ENCODE data around the gene UQCR10.

Gene UQCR10

DNA sequence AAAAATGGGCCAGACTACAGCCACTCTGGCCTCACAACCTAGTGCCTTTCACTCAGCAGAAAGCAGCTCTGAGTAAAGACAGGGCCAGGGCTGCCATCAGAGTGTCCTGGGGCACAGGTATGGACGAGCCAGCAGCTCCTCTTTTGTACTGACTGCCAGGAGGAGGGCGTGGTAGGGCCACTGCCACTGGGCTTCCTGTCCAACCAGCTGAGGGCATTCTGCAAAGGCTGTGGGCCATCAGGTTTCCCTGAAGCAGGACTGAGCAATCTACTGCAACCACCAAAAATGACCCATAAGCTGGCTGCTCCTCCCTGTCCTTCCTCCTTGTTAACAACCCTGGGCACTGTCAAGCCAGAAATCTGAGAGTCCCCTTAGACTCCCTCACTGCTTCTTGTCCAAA is 37.8 kb downstream of the UQCR10 start:
- H3K27me3 ChIP-seq (ENCODE audit: control insufficient read depth, insufficient read depth, low read length) = no peaks in the 10 kb centered on the region
- H3K4me3 ChIP-seq (ENCODE audit: low read depth, low read length) = no peak overlapping the region
- H3K79me2 ChIP-seq = no peaks in the 10 kb centered on the region
- H3K4me1 ChIP-seq = peaks cover 1% of the 10 kb centered on the region
- H3K4me2 ChIP-seq (ENCODE audit: low read length) = no peak overlapping the region
- H3K36me3 ChIP-seq (ENCODE audit: control insufficient read depth, insufficient read depth, low read length) = no peaks in the 10 kb centered on the region
- no peak overlapping the region for H3K27ac ChIP-seq
- TF ChIP-seq, protein P1, sequence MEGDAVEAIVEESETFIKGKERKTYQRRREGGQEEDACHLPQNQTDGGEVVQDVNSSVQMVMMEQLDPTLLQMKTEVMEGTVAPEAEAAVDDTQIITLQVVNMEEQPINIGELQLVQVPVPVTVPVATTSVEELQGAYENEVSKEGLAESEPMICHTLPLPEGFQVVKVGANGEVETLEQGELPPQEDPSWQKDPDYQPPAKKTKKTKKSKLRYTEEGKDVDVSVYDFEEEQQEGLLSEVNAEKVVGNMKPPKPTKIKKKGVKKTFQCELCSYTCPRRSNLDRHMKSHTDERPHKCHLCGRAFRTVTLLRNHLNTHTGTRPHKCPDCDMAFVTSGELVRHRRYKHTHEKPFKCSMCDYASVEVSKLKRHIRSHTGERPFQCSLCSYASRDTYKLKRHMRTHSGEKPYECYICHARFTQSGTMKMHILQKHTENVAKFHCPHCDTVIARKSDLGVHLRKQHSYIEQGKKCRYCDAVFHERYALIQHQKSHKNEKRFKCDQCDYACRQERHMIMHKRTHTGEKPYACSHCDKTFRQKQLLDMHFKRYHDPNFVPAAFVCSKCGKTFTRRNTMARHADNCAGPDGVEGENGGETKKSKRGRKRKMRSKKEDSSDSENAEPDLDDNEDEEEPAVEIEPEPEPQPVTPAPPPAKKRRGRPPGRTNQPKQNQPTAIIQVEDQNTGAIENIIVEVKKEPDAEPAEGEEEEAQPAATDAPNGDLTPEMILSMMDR (IDR thresholded peaks at IDR 0.05) = no peak
- H2AFZ ChIP-seq = no peak overlapping the region
- no peaks in the 10 kb centered on the region for H3K9me3 ChIP-seq (ENCODE audit: control insufficient read depth, low read length)
- H3K9ac ChIP-seq = no peak overlapping the region

DNA sequence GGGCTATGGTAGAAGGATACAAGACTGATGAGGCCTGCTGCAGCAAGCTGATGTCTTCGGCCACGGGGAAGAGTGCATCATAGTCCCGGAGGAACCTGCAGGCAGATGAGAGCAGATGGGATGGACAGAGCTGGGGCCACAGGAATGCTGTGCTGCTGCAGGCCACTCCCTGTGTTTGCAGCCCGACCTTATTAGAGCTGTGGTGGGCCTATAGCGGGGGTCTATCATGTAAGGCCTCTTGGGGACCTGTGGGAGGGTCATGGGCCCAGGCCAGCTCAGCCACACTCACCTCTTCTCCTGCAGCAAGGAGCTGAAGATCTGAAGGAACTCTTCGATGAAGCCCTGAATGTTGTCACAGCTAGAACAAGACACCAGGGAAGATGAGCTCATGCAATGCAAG is 39.0 kb downstream of the UQCR10 start:
- H3K27me3 ChIP-seq (ENCODE audit: control insufficient read depth, insufficient read depth, low read length) = no peaks in the 10 kb centered on the region
- H3K27ac ChIP-seq = no peak overlapping the region
- no peaks in the 10 kb centered on the region for H3K4me1 ChIP-seq
- H2AFZ ChIP-seq = no peak overlapping the region
- no peak overlapping the region for H3K9ac ChIP-seq
- no peaks in the 10 kb centered on the region for H3K79me2 ChIP-seq
- TF ChIP-seq, protein P1 (IDR thresholded peaks at IDR 0.05) = no peak
- H3K4me3 ChIP-seq (ENCODE audit: low read depth, low read length) = no peak overlapping the region
- no peak overlapping the region for H3K4me2 ChIP-seq (ENCODE audit: low read length)
- H3K36me3 ChIP-seq (ENCODE audit: control insufficient read depth, insufficient read depth, low read length) = no peaks in the 10 kb centered on the region
- H3K9me3 ChIP-seq (ENCODE audit: control insufficient read depth, low read length) = no peaks in the 10 kb centered on the region

DNA sequence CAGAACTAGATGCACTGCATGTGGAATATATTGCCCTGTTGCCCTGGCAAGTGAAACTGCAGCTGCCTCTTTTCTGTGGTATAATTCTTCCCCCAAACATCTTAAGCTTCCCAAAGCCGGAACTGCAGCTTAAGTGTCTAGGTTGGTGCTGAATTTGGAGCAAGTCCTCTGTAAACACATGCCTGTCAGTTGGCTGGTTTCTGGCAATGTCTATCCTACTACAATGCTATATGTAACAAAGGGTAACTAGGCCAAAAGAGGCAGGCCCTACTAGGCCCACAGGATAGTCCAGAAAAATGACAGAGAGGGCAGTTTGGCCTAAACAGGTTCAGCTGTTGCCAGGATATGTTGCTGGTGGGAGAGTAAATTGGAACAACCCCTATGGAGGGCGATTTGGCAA is 43.0 kb downstream of the UQCR10 start:
- TF ChIP-seq, protein P1 (IDR thresholded peaks at IDR 0.05) = no peak
- Histone ChIP-seq H3K9me3 (ENCODE audit: control insufficient read depth, low read length) (no peaks in the 10 kb centered on the region), H3K4me3 (ENCODE audit: low read depth, low read length) (no peak overlapping the region), H3K36me3 (ENCODE audit: control insufficient read depth, insufficient read depth, low read length) (no peaks in the 10 kb centered on the region), H3K4me1 (no peaks in the 10 kb centered on the region), H2AFZ (no peak overlapping the region), H3K4me2 (ENCODE audit: low read length) (no peak overlapping the region), H3K27me3 (ENCODE audit: control insufficient read depth, insufficient read depth, low read length) (no peaks in the 10 kb centered on the region), H3K27ac (no peak overlapping the region), H3K9ac (no peak overlapping the region), H3K79me2 (no peaks in the 10 kb centered on the region)

DNA sequence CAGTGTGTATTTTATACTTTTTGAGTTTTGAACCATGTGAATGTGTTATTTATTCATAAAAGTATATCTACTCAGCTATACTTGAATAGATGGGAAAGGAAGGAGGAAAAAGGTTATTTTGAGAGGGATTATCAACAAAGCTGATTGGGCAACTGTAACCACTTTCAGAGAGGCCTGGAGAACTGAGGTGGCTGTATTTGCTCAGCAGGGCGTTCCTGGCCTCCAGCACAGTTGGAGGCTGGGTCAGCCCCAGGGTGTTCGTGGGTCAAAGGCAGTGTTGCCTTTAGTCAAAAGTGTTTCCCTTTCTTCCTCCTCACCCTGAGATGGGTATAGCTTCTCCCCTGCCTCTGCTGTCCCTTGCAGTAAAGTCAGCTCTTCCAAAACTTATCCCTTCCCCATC is 44.2 kb downstream of the UQCR10 start:
- H3K27me3 ChIP-seq (ENCODE audit: control insufficient read depth, insufficient read depth, low read length) = no peaks in the 10 kb centered on the region
- H3K9me3 ChIP-seq (ENCODE audit: control insufficient read depth, low read length) = no peaks in the 10 kb centered on the region
- no peak overlapping the region for H2AFZ ChIP-seq
- no peaks in the 10 kb centered on the region for H3K79me2 ChIP-seq
- TF ChIP-seq, protein P1 (IDR thresholded peaks at IDR 0.05) = no peak
- H3K36me3 ChIP-seq (ENCODE audit: control insufficient read depth, insufficient read depth, low read length) = no peaks in the 10 kb centered on the region
- no peak overlapping the region for H3K27ac ChIP-seq
- H3K4me1 ChIP-seq = no peaks in the 10 kb centered on the region
- no peak overlapping the region for H3K9ac ChIP-seq
- no peak overlapping the region for H3K4me2 ChIP-seq (ENCODE audit: low read length)
- no peak overlapping the region for H3K4me3 ChIP-seq (ENCODE audit: low read depth, low read length)

DNA sequence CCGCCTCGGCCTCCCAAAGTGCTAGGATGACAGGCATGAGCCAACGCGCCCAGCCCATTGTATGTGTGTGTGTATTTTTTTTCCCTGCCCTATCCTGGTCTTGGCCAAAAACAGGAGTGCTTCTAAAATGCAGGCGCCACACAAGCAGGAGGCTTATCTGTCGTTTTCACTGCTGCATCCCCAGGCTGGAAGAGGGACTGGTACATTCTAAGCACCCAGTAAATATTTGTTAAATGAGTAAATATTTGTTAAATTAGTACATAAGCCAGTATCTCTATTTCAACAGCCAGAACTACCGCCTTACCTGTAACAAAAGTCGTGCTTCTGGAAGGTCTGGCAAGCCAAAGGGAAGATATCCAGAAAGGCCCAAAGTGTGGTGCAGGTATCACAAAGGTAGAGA is 46.0 kb downstream of the UQCR10 start:
- Histone ChIP-seq H3K4me3 (ENCODE audit: low read depth, low read length) (no peak overlapping the region), H3K27me3 (ENCODE audit: control insufficient read depth, insufficient read depth, low read length) (no peaks in the 10 kb centered on the region), H3K36me3 (ENCODE audit: control insufficient read depth, insufficient read depth, low read length) (no peaks in the 10 kb centered on the region), H3K4me1 (no peaks in the 10 kb centered on the region), H2AFZ (no peak overlapping the region), H3K79me2 (no peaks in the 10 kb centered on the region), H3K9me3 (ENCODE audit: control insufficient read depth, low read length) (no peaks in the 10 kb centered on the region), H3K27ac (no peak overlapping the region), H3K9ac (no peak overlapping the region), H3K4me2 (ENCODE audit: low read length) (no peak overlapping the region)
- TF ChIP-seq, protein P1 (IDR thresholded peaks at IDR 0.05) = no peak
